Astrocyte of the cerebellum (primary cell): Measurements from ENCODE around the gene TNP2.
A peak's percentile ranks its signal among the peaks of the same experiment; 100 is the strongest.

Source experiments
- DNase-seq: peaks from one replicate; pipeline ENCODE4 v3.0.0-alpha.2; 2011; ENCODE audit warnings: low read depth
- H3K4me3 ChIP-seq: 2 replicates; pipeline ENCODE4 v1.5.1; 2011; ENCODE audit warnings: mild to moderate bottlenecking, low read depth, low read length, moderate library complexity
- CTCF ChIP-seq: IDR thresholded peaks from 2 replicates; pipeline ENCODE4 v1.5.1; 2012; ENCODE audit warnings: low read length, low read depth, moderate library complexity, mild to moderate bottlenecking; ENCODE audit errors: missing control alignments
- in situ Hi-C: cut with HindIII; loops from 2 replicates; pipeline ENCODE4 v1.10.0; 2017; ENCODE audit warnings: low sequenced_read_pairs

Gene TNP2

GRCh38 chr16:11251525-11252481 is 17.3 kb downstream of the TNP2 start:
- in situ Hi-C loops = no loop called here
- DNase-seq = peak; percentile 18
- H3K4me3 ChIP-seq = no peak overlapping the region
- no peak for TF ChIP-seq CTCF

DNA sequence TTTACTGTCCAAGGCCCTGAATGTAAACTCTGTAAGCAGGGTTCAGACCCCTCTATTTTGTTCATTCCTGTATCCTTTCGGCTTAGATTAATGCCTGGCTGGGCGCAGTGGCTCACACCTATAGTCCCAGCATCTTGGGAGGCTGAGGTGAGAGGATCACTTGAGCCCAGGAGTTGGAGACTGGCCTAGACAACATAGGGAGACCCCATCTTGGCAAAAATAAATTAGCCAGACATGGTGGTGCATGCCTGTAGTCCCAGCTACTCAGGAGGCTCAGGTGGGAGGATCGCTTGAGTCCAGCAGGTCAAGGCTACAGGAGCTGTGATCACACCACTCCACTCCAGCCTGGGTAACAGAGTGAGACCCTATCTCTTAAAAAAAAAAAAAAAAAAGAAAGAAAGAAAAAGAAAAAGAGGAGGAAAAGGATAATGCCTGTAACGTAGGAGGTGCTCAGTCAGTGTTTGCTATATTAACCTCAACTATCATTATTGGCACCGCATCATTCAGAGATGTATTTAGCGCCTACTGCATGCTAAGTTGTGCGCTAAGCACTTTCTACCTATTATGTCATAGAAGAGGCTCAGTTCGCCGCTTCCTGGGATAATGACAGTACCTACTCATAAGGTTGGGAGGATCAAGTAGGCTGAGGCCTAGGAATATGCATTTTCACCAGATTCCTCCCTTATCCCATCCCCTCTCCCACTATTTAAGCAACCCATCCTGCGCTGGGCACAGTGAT is 18.2 kb downstream of the TNP2 start:
- in situ Hi-C loops = no loop called here
- H3K4me3 ChIP-seq = no peak overlapping the region
- TF ChIP-seq CTCF = no peak
- DNase-seq = no peak

DNA sequence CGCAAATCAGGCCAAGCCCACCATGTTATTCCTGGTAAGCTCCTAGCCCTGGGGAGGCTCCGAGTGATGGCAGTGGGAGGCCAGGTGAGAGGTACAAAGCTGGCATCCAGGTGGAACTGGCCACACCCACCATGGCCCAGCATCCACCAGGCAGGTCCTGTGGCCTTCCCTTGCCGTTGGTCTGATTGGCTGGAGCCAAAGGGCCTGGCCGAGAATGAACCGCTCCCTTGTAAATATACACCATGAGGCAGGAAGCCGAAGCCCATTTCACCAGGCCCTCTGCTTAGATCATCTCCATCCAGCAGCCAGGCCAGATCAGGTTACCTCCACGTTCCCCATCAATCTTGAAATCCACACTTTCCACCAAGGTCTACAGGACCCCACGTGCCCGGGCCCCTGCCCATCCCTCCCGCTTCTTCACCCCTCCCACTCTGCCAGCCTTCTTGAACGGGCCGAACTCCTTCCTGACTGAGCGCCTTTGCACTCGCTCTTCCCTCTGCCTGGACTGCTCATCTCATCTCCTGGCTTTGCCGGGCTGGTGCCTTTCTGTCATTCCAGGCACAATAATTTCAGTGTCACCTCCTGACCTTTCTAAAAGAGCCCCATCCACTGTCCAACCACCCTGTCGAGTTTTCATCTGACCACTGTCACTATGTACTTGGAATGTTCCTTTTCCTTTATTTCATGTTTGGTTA is 18.9 kb downstream of the TNP2 start:
- no peak for DNase-seq
- no peak for TF ChIP-seq CTCF
- H3K4me3 ChIP-seq = no peak overlapping the region
- in situ Hi-C loops = no loop called here

- in situ Hi-C loops = no loop called here
- no peak for DNase-seq
- no peak for TF ChIP-seq CTCF
- no peak overlapping the region for H3K4me3 ChIP-seq
These were observed 19.7 kb downstream of the TNP2 start for GRCh38 chr16:11249233-11250061.

- H3K4me3 ChIP-seq = no peak overlapping the region
- in situ Hi-C loops = no loop called here
- no peak for TF ChIP-seq CTCF
- DNase-seq = no peak
These were observed 21.0 kb downstream of the TNP2 start for GRCh38 chr16:11248133-11248532.

GRCh38 chr16:11245988-11246387 is 23.1 kb downstream of the TNP2 start:
- TF ChIP-seq CTCF = no peak
- no peak for DNase-seq
- in situ Hi-C loops = no loop called here
- H3K4me3 ChIP-seq = no peak overlapping the region
